ENCODE results near the gene HHIP. TPM values are rescaled to one million over a fixed set of nuclear protein-coding genes. Genes with fewer than 3 reads are reported as not detected.

HHIP gene
- total and polyA plus RNA-seq, 2 of the 13 experiments (the other 11 are each of a cell fraction or from before 2014, with no cell fraction given), result not detected

- TF ChIP-seq ZBTB46 (CRISPR knock-in tag; IDR thresholded peaks at IDR 0.05; ENCODE audit: borderline replicate concordance), result no peak
- no peak for TF ChIP-seq ZNF530 (CRISPR knock-in tag; IDR thresholded peaks at IDR 0.05; ENCODE audit: low read depth)
Observed at GRCh38 chr4:144703494-144703893, 57.5 kb downstream of the HHIP start (continued).

- no peaks in the 10 kb centered on the region for H3K4me1 ChIP-seq (ENCODE audit: insufficient read depth, low read length)
- no peak overlapping the region for H3K4me3 ChIP-seq (replicated peaks in 1 of 3; ENCODE audit: insufficient read depth in 1 of 3, low read depth in 2 of 3, low read length in 3 of 3)
- FAIRE-seq (no peak), ATAC-seq (no peak), DNase-seq (ENCODE audit: low spot score) (no peak)
- BruUV-seq (replicated peaks), result no TSS peak
- no peaks in the 10 kb centered on the region for H3K9me3 ChIP-seq (ENCODE audit: low read length)
- ChIA-PET POLR2A (no interaction called here), CTCF (ENCODE audit: low intra/inter-chr PET ratio, low total read pairs) (no interaction called here)
- H2AFZ ChIP-seq (ENCODE audit: low read length), result no peak overlapping the region
- no peaks in the 10 kb centered on the region for H3K36me3 ChIP-seq (replicated peaks in 1 of 2; ENCODE audit: control insufficient read depth in 1 of 2, insufficient read depth in 2 of 2, low read length in 2 of 2)
- 2% methylated on average over 6 of the region's 6 CpGs for WGBS (ENCODE audit: low lambda C conversion rate)
- no peak overlapping the region for H3K4me2 ChIP-seq (ENCODE audit: low read depth, low read length)
- H3K9ac ChIP-seq (ENCODE audit: insufficient read depth, low read depth, low read length), result no peak overlapping the region
- no peaks in the 10 kb centered on the region for H4K20me1 ChIP-seq (ENCODE audit: insufficient read depth, low read length)
- in situ Hi-C loops (cut with HindIII; ENCODE audit: extremely low pct_ligation_motif_present, low pct_unique_long_range_greater_than_20kb), result no loop called here
- no peak overlapping the region for H3K27ac ChIP-seq (ENCODE audit: extremely low read length, insufficient read depth, low read length)
- no peaks in the 10 kb centered on the region for H3K79me2 ChIP-seq (ENCODE audit: insufficient read depth, low read length)
- no peaks in the 10 kb centered on the region for H3K27me3 ChIP-seq (ENCODE audit: control insufficient read depth in 1 of 2, insufficient read depth in 2 of 2, low read length in 2 of 2)
- intact Hi-C loops (cut with micrococcal nuclease; ENCODE audit: unreplicated experiment), result no loop called here
- TF ChIP-seq MED1 (CRISPR knock-in tag; IDR thresholded peaks at IDR 0.05), result no peak
- TF ChIP-seq MAFF (IDR thresholded peaks at IDR 0.05; ENCODE audit: low read depth, low read length), result no peak
- no peak for TF ChIP-seq CEBPB (IDR thresholded peaks at IDR 0.05; ENCODE audit: borderline replicate concordance, low read depth, low read length)
- no peak for TF ChIP-seq ZNF407 (CRISPR knock-in tag; IDR thresholded peaks at IDR 0.05; ENCODE audit: not compliant biosample characterization)
- TF ChIP-seq PAWR (CRISPR knock-in tag; IDR thresholded peaks at IDR 0.05; ENCODE audit: borderline replicate concordance), result no peak
- TF ChIP-seq ZNF441 (CRISPR knock-in tag; IDR thresholded peaks at IDR 0.05; ENCODE audit: borderline replicate concordance), result no peak
- TF ChIP-seq ZFP36L1 (CRISPR knock-in tag; IDR thresholded peaks at IDR 0.05), result no peak
- TF ChIP-seq ZNF543 (CRISPR knock-in tag; IDR thresholded peaks at IDR 0.05), result no peak
- TF ChIP-seq AHR (CRISPR knock-in tag; IDR thresholded peaks at IDR 0.05), result no peak
Observed at GRCh38 chr4:144705601-144706590, 59.9 kb downstream of the HHIP start.

Data from HepG2 (cell line).